ENCODE results near the gene NELL1. TPM values are rescaled to one million over a fixed set of nuclear protein-coding genes. Genes with fewer than 3 reads are reported as not detected.

Gene NELL1
- total and polyA plus RNA-seq, 2 experiments from 2014 or later, result 1.6 TPM; not detected in 1

GRCh38 chr11:21481255-21481654, 811.9 kb downstream of the NELL1 start:
- Mint-ChIP-seq H3K27me3 (ENCODE audit: insufficient read depth, low read depth, poor library complexity) (peaks cover 2% of the 10 kb centered on the region), H3K4me3 (no peak overlapping the region), H3K4me1 (peaks cover 12% of the 10 kb centered on the region), H3K36me3 (ENCODE audit: low read depth) (no peaks in the 10 kb centered on the region), H3K27ac (no peak overlapping the region), H3K9me3 (no peaks in the 10 kb centered on the region)
- H3K4me2 ChIP-seq, result no peak overlapping the region
- ATAC-seq, result no peak
- H3K4me3 ChIP-seq, result no peak overlapping the region
- no peaks in the 10 kb centered on the region for H3K27me3 ChIP-seq (ENCODE audit: insufficient read depth)
- DNase-seq (ENCODE audit: low spot score), result no peak
- H3K27ac ChIP-seq (ENCODE audit: low read depth), result no peak overlapping the region
- TF ChIP-seq CREB1 (CRISPR knock-in tag; IDR thresholded peaks at IDR 0.05; ENCODE audit: low read depth) (no peak), ZNF114 (CRISPR knock-in tag; IDR thresholded peaks at IDR 0.05) (no peak), NANOG (IDR thresholded peaks at IDR 0.05; ENCODE audit: borderline replicate concordance) (no peak), ZNF462 (CRISPR knock-in tag; IDR thresholded peaks at IDR 0.05) (no peak), EZH2phosphoT487 (IDR thresholded peaks at IDR 0.05; ENCODE audit: unreplicated experiment) (no peak), STAT1 (IDR thresholded peaks at IDR 0.05; ENCODE audit: unreplicated experiment) (no peak), POLR2AphosphoS5 (IDR thresholded peaks at IDR 0.05; ENCODE audit: low read depth) (no peak), EZH2 (IDR thresholded peaks at IDR 0.05; ENCODE audit: low read depth, unreplicated experiment) (no peak), ETS1 (IDR thresholded peaks at IDR 0.05) (no peak), JUNB (IDR thresholded peaks at IDR 0.05; ENCODE audit: unreplicated experiment) (no peak), ZNF331 (CRISPR knock-in tag; IDR thresholded peaks at IDR 0.05; ENCODE audit: low read depth) (no peak)
- no peaks in the 10 kb centered on the region for H3K36me3 ChIP-seq (ENCODE audit: insufficient read depth)
- no peaks in the 10 kb centered on the region for H4K20me1 ChIP-seq (replicated peaks; ENCODE audit: insufficient read depth)
- H3K79me2 ChIP-seq (replicated peaks; ENCODE audit: insufficient read depth), result no peaks in the 10 kb centered on the region
- H3F3A ChIP-seq (replicated peaks; ENCODE audit: low read depth), result no peaks in the 10 kb centered on the region
- peaks cover 4% of the 10 kb centered on the region; the same call in 1 of the 2 replicates for H3K9me2 ChIP-seq (ENCODE audit: insufficient read depth)
- no peak overlapping the region for H2AFZ ChIP-seq
- peaks cover 10% of the 10 kb centered on the region for H3K4me1 ChIP-seq (ENCODE audit: insufficient read depth)

All from GM23338 (cell line).